Measurements from ENCODE around the gene EN2. TPM values are rescaled to one million over a fixed set of nuclear protein-coding genes. Genes with fewer than 3 reads are reported as not detected.

EN2 gene
- under 1 TPM in 3 of 4 donors, not detected in 1; 0.21 to 0.56 (median 0.34) TPM for total RNA-seq

GRCh38 chr7:155458111-155458877 is at the start of gene EN2:
EN2 (plus strand) TSS chr7:155458129; CDS start chr7:155458378, 249 bp downstream.
- Histone ChIP-seq H3K27me3 (peaks cover 96% of the 10 kb centered on the region), H3K9me3 (no peaks in the 10 kb centered on the region), H3K4me1 (peaks cover 51% of the 10 kb centered on the region), H3K27ac (no peak within 1 kb of the TSS), H3K36me3 (no peaks in the 10 kb centered on the region), H3K4me3 (peak within 1 kb of the TSS; percentile 57)
- no CpG with 5 or more reads among the region's 105 CpGs for WGBS
- DNase-seq (ENCODE audit: low spot score in 2 of 2) = no peak
- TF ChIP-seq EP300 (IDR thresholded peaks at IDR 0.05) = no peak
- no peak for TF ChIP-seq CTCF (IDR thresholded peaks at IDR 0.05)
- no peak for TF ChIP-seq POLR2A (IDR thresholded peaks at IDR 0.05)
- TF ChIP-seq POLR2AphosphoS5 (IDR thresholded peaks at IDR 0.05) = no peak

GRCh38 chr7:155408651-155409586 is 49.0 kb upstream of the EN2 start:
- no peak overlapping the region for H3K27ac ChIP-seq
- DNase-seq (ENCODE audit: low spot score in 2 of 2) = no peak
- H3K4me3 ChIP-seq = no peak overlapping the region
- no peaks in the 10 kb centered on the region for H3K4me1 ChIP-seq
- peaks cover 69% of the 10 kb centered on the region for H3K27me3 ChIP-seq
- WGBS = 20% methylated on average over 16 of the region's 38 CpGs
- H3K36me3 ChIP-seq = no peaks in the 10 kb centered on the region
- H3K9me3 ChIP-seq = no peaks in the 10 kb centered on the region
- TF ChIP-seq EP300 (IDR thresholded peaks at IDR 0.05) (no peak), POLR2A (IDR thresholded peaks at IDR 0.05) (no peak), CTCF (IDR thresholded peaks at IDR 0.05) (no peak)

- Histone ChIP-seq H3K27me3 (peaks cover 58% of the 10 kb centered on the region), H3K36me3 (no peaks in the 10 kb centered on the region), H3K27ac (no peak overlapping the region), H3K4me1 (no peaks in the 10 kb centered on the region), H3K4me3 (no peak overlapping the region), H3K9me3 (no peaks in the 10 kb centered on the region)
- WGBS = 77% methylated on average over 11 of the region's 15 CpGs
- no peak for DNase-seq (ENCODE audit: low spot score in 2 of 2)
- TF ChIP-seq EP300 (IDR thresholded peaks at IDR 0.05) (no peak), POLR2A (IDR thresholded peaks at IDR 0.05) (no peak), CTCF (IDR thresholded peaks at IDR 0.05) (no peak), POLR2AphosphoS5 (IDR thresholded peaks at IDR 0.05) (no peak)
Measured at GRCh38 chr7:155409980-155410379, 47.9 kb upstream of the EN2 start.

GRCh38 chr7:155410431-155410830 is 47.5 kb upstream of the EN2 start:
- no peak for TF ChIP-seq POLR2A (IDR thresholded peaks at IDR 0.05)
- TF ChIP-seq EP300 (IDR thresholded peaks at IDR 0.05) = no peak
- TF ChIP-seq CTCF (IDR thresholded peaks at IDR 0.05) = no peak
- no peak for TF ChIP-seq POLR2AphosphoS5 (IDR thresholded peaks at IDR 0.05)
- WGBS = 55% methylated on average over 6 of the region's 6 CpGs
- Histone ChIP-seq H3K4me3 (no peak overlapping the region), H3K27me3 (peaks cover 54% of the 10 kb centered on the region), H3K27ac (no peak overlapping the region), H3K9me3 (no peaks in the 10 kb centered on the region), H3K4me1 (no peaks in the 10 kb centered on the region), H3K36me3 (no peaks in the 10 kb centered on the region)
- no peak for DNase-seq (ENCODE audit: low spot score in 2 of 2)

All from suprapubic skin (tissue), 4 donors.